Esophagus muscularis mucosa (tissue), 4 donors: Measurements from ENCODE around the gene WNT7B. TPM values are rescaled to one million over a fixed set of nuclear protein-coding genes. Genes with fewer than 3 reads are reported as not detected.

Source experiments
- DNase-seq: peaks from one replicate; pipeline ENCODE4 v3.0.0-alpha.2; 2017; ENCODE audit errors: extremely low spot score
- H3K27ac ChIP-seq, 4 donors: fragments of 200-600 bp; sonication (generic); replicated peaks in 1 of 4; 1 replicate in 3 of 4; 2 replicates in 1 of 4; pipeline ENCODE4 v1.5.1; 2016 to 2019; ENCODE audit warnings: mild to moderate bottlenecking in 1 of 4
- H3K27me3 ChIP-seq, 4 donors: fragments of 200-600 bp; sonication (generic); one replicate each; pipeline versions ENCODE4 v1.5.1 to v1.6.0; 2016 to 2019
- H3K36me3 ChIP-seq, 4 donors: fragments of 200-600 bp; sonication (generic); one replicate each; pipeline ENCODE4 v1.5.1; 2016 to 2019
- H3K4me1 ChIP-seq, 4 donors: fragments of 200-600 bp; sonication (generic); one replicate each; pipeline ENCODE4 v1.5.1; 2016 to 2019
- H3K4me3 ChIP-seq, 4 donors: fragments of 200-600 bp; sonication (generic); 1 replicate in 2 of 4; 2 replicates in 2 of 4; pipeline ENCODE4 v1.5.1; 2016 to 2019; ENCODE audit warnings: mild to moderate bottlenecking in 4 of 4, moderate library complexity in 1 of 4
- H3K9me3 ChIP-seq, 4 donors: fragments of 200-600 bp; sonication (generic); 1 replicate in 3 of 4; 2 replicates in 1 of 4; pipeline ENCODE4 v1.5.1; 2016 to 2019
- CTCF ChIP-seq, 3 experiments: fragments of 200-600 bp in 2 of 3; fragments of 450-650 bp in 1 of 3; sonication (generic) in 2 of 3; IDR thresholded peaks; one replicate each; pipeline ENCODE4 v1.5.1; 2017 to 2019; ENCODE audit warnings: antibody characterized with exemption in 3 of 3, mild to moderate bottlenecking in 2 of 3, moderate library complexity in 1 of 3
- EP300 ChIP-seq: sonication (generic); formaldehyde crosslinking; IDR thresholded peaks from one replicate; pipeline ENCODE4 v1.6.1; 2017; ENCODE audit warnings: antibody characterized with exemption
- POLR2A ChIP-seq: fragments of 450-650 bp; IDR thresholded peaks from one replicate; pipeline ENCODE4 v1.6.1; 2017; ENCODE audit warnings: antibody characterized with exemption, moderate library complexity, mild to moderate bottlenecking, low read depth
- POLR2AphosphoS5 ChIP-seq, 2 donors: sonication (generic); formaldehyde crosslinking; IDR thresholded peaks; one replicate each; pipeline ENCODE4 v1.6.1; 2017; ENCODE audit warnings: antibody characterized with exemption in 2 of 2
- WGBS: methylation state at CpG from one replicate; pipeline ENCODE4 v1.1.5; 2018; 5-methylcytosine and 5-hydroxymethylcytosine counted together
- intact Hi-C: fragments of 100-400 bp; cut with DNase I; formaldehyde crosslinking; loops from one replicate; pipeline ENCODE4 v1.15.1; 2023
- total RNA-seq, 4 donors: library from RNA; depleted of rRNA; stranded (reverse); fragments of >200 nt; gene quantifications; one replicate each; pipeline versions ENCODE4 v1.1.0 to v1.2.1, GENCODE V29; 2016

Gene WNT7B
- total RNA-seq, 4 donors from 2014 or later: not detected

GRCh38 chr22:45935573-45935972 lies 41.4 kb downstream of the WNT7B start:
- intact Hi-C loops: no loop called here
- Histone ChIP-seq H3K9me3 (peaks cover 0 to 5% (median 0%) of the 10 kb centered on the region in 4 donors), H3K27ac (no peak overlapping the region), H3K27me3 (peaks cover 0 to 68% (median 4%) of the 10 kb centered on the region in 4 donors), H3K36me3 (no peaks in the 10 kb centered on the region), H3K4me3 (no peak overlapping the region), H3K4me1 (peaks cover 0 to 12% (median 11%) of the 10 kb centered on the region in 4 donors)
- 90% methylated on average over 6 of the region's 6 CpGs for WGBS
- TF ChIP-seq EP300: no peak
- no peak for DNase-seq

- no peaks in the 10 kb centered on the region for H3K36me3 ChIP-seq
- peaks cover 0 to 5% (median 0%) of the 10 kb centered on the region in 4 donors for H3K9me3 ChIP-seq
- H3K27ac ChIP-seq: no peak overlapping the region
- no peak for DNase-seq
- H3K4me1 ChIP-seq: peaks cover 0 to 12% (median 11%) of the 10 kb centered on the region in 4 donors
- 42% methylated on average over 19 of the region's 27 CpGs for WGBS
- TF ChIP-seq EP300 (no peak), CTCF (IDR thresholded peaks at IDR 0.05) (no peak), POLR2A (no peak), POLR2AphosphoS5 (IDR thresholded peaks at IDR 0.05) (no peak)
- intact Hi-C loops: no loop called here
- H3K27me3 ChIP-seq: peaks cover 0 to 72% (median 4%) of the 10 kb centered on the region in 4 donors
- H3K4me3 ChIP-seq: no peak overlapping the region
Observed at GRCh38 chr22:45934659-45935341, 42.2 kb downstream of the WNT7B start.

GRCh38 chr22:45934168-45934564 lies 42.8 kb downstream of the WNT7B start:
- Histone ChIP-seq H3K36me3 (no peaks in the 10 kb centered on the region), H3K4me3 (no peak overlapping the region), H3K4me1 (peaks cover 0 to 12% (median 11%) of the 10 kb centered on the region in 4 donors), H3K27me3 (peaks cover 0 to 72% (median 4%) of the 10 kb centered on the region in 4 donors), H3K27ac (no peak overlapping the region), H3K9me3 (peaks cover 0 to 5% (median 0%) of the 10 kb centered on the region in 4 donors)
- intact Hi-C loops: no loop called here
- 83% methylated on average over 4 of the region's 6 CpGs for WGBS
- TF ChIP-seq EP300: no peak
- no peak for TF ChIP-seq POLR2AphosphoS5 (IDR thresholded peaks at IDR 0.05)
- no peak for TF ChIP-seq POLR2A
- TF ChIP-seq CTCF (IDR thresholded peaks at IDR 0.05): no peak
- no peak for DNase-seq

GRCh38 chr22:45933506-45934167 lies 43.3 kb downstream of the WNT7B start:
- TF ChIP-seq EP300: no peak
- no peak for TF ChIP-seq CTCF (IDR thresholded peaks at IDR 0.05)
- WGBS: 91% methylated on average over 17 of the region's 18 CpGs
- intact Hi-C loops: no loop called here
- Histone ChIP-seq H3K27ac (no peak overlapping the region), H3K4me1 (peaks cover 0 to 12% (median 11%) of the 10 kb centered on the region in 4 donors), H3K27me3 (peaks cover 0 to 72% (median 4%) of the 10 kb centered on the region in 4 donors), H3K4me3 (no peak overlapping the region), H3K9me3 (peaks cover 0 to under 1% (median 0%) of the 10 kb centered on the region in 4 donors), H3K36me3 (no peaks in the 10 kb centered on the region)
- DNase-seq: no peak

GRCh38 chr22:45932071-45932470 lies 44.9 kb downstream of the WNT7B start:
- H3K9me3 ChIP-seq: no peaks in the 10 kb centered on the region
- H3K4me1 ChIP-seq: peaks cover 0 to 12% (median 11%) of the 10 kb centered on the region in 4 donors
- H3K27ac ChIP-seq: no peak overlapping the region
- H3K4me3 ChIP-seq: no peak overlapping the region
- H3K36me3 ChIP-seq: no peaks in the 10 kb centered on the region
- H3K27me3 ChIP-seq: peaks cover 0 to 69% (median 4%) of the 10 kb centered on the region in 4 donors
- intact Hi-C loops: no loop called here
- 83% methylated on average over 6 of the region's 6 CpGs for WGBS
- no peak for TF ChIP-seq EP300
- TF ChIP-seq POLR2AphosphoS5 (IDR thresholded peaks at IDR 0.05): no peak
- no peak for TF ChIP-seq CTCF (IDR thresholded peaks at IDR 0.05)
- TF ChIP-seq POLR2A: no peak
- no peak for DNase-seq
